ENCODE data around the gene APOO.

APOO gene

DNA sequence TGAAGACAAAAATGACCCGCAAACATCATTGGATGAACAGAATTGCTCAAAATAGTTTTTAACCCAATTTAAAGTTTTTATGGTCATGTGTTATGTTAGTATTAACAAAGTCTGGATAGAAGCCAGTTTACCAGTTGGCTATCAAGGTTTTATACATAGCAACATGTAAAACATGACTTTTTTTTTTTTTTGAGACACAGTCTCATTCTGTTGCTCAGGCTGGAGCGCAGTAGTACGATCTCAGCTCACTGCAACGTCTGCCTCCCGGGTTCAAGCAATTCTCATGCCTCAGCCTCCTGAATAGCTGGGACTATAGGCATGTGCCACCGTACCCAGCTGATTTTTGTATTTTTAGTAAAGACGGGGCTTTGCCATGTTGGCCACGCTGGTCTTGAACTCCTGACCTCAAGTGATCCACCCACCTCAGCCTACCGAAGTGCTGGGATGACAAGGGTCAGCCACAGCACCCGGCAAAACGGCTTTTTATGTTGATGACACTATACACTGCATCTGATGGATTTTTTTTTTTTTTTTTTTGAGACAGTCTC is 121.4 kb downstream of the APOO start:
- no peak for DNase-seq (ENCODE audit: low read depth)

GRCh38 chrX:23785580-23785979 is 122.2 kb downstream of the APOO start:
- DNase-seq (ENCODE audit: low read depth), result no peak

DNA sequence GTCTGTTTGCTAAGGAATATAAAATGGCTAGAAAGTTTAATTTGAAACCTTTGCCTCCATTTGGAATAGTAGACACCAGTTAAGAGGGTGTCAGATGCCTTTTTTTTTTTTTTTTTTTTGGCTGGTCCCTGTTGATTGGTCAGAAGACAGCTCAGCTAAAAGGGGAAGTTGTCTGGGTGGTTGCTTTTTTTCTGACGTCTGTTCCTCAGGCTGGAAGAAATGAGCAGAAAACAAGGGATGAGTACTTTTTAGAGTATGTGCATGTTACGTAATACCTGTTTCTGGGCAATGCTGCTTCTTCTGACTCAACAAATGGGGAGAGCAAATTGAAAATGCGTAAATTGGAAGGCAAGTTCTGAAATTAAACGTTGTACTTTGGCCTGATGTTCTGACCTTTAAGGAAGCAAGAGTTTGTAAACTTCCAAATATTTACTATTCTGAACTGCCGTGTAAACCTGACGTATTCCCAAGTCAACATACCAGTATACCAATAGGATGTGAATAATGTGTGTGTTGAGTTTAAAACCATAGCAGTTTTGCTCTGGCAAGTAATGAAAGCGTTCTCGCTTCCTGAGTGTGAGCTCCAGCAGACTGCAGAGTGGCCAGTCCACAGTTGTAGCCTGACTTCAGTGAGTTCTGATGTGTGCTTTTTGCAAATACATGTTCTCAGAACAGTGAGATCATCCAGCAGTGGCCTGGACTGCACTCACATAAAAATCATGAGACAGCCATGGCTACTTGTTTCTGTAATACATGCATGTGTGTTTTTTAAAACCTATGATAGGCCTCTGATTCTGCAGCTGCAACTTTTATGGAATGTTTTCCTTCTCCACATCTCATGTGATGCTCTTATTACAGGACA is 123.0 kb downstream of the APOO start:
- DNase-seq (ENCODE audit: low read depth), result no peak

DNA sequence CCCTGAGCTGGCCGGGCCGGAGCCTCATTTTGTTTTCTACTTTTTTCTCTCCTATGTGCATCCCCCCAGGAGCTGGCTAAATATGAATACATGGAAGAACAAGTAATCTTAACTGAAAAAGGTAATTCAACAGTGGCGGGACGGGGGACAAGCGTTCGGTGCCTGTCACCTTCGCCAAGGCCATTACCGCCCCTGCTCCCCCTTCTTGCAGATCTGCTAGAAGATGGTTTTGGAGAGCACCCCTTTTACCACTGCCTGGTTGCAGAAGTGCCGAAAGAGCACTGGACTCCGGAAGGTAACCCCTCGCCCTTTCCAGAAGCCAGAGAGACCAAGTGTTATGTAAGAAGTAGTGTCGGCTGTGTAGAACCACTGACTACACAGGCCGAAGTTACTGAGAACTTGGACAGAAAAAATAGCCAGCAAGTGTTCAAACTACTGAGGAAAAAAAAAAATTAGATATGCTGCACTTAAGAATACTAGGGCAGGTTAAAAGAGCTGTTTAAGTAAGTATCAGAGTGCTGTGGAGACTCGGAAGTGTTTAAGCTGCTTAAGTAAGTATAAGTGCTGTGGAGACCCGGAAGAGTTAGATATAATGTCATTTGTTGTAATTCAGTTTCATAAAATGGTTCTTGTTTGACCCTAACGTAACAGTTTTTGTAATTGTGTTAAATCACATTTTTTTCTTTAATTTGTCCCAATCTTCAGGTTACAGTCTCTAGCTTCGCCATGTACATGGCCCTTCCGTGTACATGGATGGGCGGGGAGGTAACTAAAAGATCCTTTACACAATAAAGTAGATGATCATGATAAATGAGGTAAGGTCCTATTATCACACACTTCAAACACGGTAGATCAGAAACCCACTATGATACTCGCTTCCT is 123.9 kb downstream of the APOO start:
- no peak for DNase-seq (ENCODE audit: low read depth)

All from T follicular helper cell (primary cell).